ENCODE measurements around the gene PCK2. TPM values are rescaled to one million over a fixed set of nuclear protein-coding genes. Genes with fewer than 3 reads are reported as not detected.

Gene PCK2
- total and polyA plus RNA-seq, 2 of the 13 experiments (the other 11 are each of a cell fraction or from before 2014, with no cell fraction given): 129 to 272 TPM

DNA sequence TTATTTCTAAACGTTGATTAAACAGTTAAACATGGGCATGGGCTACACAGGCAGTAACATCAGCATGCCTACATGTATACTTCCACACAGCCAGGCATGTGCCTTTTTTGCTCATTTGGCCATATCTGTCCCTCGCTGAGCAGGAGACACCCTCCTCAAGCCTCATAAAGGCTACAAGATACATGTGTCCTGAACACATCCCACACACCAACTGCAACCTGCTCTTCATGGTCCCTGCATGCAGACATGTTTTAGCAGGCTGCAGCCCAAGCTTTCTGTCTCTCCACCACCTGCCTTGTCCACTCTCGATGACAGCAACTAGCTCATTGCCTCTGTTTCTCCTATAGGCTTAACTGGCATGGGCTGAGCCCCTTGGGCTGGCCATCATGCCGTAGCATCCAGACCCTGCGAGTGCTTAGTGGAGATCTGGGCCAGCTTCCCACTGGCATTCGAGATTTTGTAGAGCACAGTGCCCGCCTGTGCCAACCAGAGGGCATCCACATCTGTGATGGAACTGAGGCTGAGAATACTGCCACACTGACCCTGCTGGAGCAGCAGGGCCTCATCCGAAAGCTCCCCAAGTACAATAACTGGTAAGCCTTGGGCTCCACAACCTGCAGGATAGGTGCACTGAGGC is 2.6 kb downstream of the PCK2 start (continued):
- TF ChIP-seq RXRA (CRISPR knock-in tag; IDR thresholded peaks at IDR 0.05): no peak; the same call in 1 of the 2 replicates
- no peak for TF ChIP-seq ZNF20 (CRISPR knock-in tag; IDR thresholded peaks at IDR 0.05)
- no peak for TF ChIP-seq ZFP37 (CRISPR knock-in tag; IDR thresholded peaks at IDR 0.05; ENCODE audit: borderline replicate concordance)
- no peak for TF ChIP-seq NFATC3 (CRISPR knock-in tag; IDR thresholded peaks at IDR 0.05)
- no peak for TF ChIP-seq ZNF382 (CRISPR knock-in tag; IDR thresholded peaks at IDR 0.05; ENCODE audit: borderline replicate concordance)
- TF ChIP-seq ZNF547 (CRISPR knock-in tag; IDR thresholded peaks at IDR 0.05): no peak
- no peak for TF ChIP-seq ZNF367 (CRISPR knock-in tag; IDR thresholded peaks at IDR 0.05; ENCODE audit: borderline replicate concordance)
- TF ChIP-seq ZNF256 (CRISPR knock-in tag; conservative IDR thresholded peaks at IDR 0.05): no peak
- TF ChIP-seq, protein P1, sequence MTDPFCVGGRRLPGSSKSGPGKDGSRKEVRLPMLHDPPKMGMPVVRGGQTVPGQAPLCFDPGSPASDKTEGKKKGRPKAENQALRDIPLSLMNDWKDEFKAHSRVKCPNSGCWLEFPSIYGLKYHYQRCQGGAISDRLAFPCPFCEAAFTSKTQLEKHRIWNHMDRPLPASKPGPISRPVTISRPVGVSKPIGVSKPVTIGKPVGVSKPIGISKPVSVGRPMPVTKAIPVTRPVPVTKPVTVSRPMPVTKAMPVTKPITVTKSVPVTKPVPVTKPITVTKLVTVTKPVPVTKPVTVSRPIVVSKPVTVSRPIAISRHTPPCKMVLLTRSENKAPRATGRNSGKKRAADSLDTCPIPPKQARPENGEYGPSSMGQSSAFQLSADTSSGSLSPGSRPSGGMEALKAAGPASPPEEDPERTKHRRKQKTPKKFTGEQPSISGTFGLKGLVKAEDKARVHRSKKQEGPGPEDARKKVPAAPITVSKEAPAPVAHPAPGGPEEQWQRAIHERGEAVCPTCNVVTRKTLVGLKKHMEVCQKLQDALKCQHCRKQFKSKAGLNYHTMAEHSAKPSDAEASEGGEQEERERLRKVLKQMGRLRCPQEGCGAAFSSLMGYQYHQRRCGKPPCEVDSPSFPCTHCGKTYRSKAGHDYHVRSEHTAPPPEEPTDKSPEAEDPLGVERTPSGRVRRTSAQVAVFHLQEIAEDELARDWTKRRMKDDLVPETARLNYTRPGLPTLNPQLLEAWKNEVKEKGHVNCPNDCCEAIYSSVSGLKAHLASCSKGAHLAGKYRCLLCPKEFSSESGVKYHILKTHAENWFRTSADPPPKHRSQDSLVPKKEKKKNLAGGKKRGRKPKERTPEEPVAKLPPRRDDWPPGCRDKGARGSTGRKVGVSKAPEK (CRISPR knock-in tag; IDR thresholded peaks at IDR 0.05; ENCODE audit: borderline replicate concordance): no peak; the same call in 1 of the 2 replicates
- no peak for TF ChIP-seq ZNF614 (CRISPR knock-in tag; IDR thresholded peaks at IDR 0.05; ENCODE audit: borderline replicate concordance)
- TF ChIP-seq MAFF (IDR thresholded peaks at IDR 0.05; ENCODE audit: low read depth, low read length): no peak
- TF ChIP-seq CC2D1A (CRISPR knock-in tag; IDR thresholded peaks at IDR 0.05): peak; percentile 69; the same call in 1 of the 2 replicates
- no peak for TF ChIP-seq NR2C2 (CRISPR knock-in tag; IDR thresholded peaks at IDR 0.05; ENCODE audit: borderline replicate concordance)
- no peak for TF ChIP-seq JARID2 (CRISPR knock-in tag; IDR thresholded peaks at IDR 0.05; ENCODE audit: insufficient replicate concordance)
- TF ChIP-seq BRCA1 (CRISPR knock-in tag; IDR thresholded peaks at IDR 0.05): no peak
- no peak for TF ChIP-seq ZBTB21 (CRISPR knock-in tag; IDR thresholded peaks at IDR 0.05)
- TF ChIP-seq ZNF816 (CRISPR knock-in tag; IDR thresholded peaks at IDR 0.05; ENCODE audit: borderline replicate concordance): no peak
- peak; percentile 80; the same call in 1 of the 2 replicates for TF ChIP-seq ZIK1 (CRISPR knock-in tag; IDR thresholded peaks at IDR 0.05; ENCODE audit: borderline replicate concordance, low read depth)
- TF ChIP-seq ZNF777 (CRISPR knock-in tag; IDR thresholded peaks at IDR 0.05): no peak
- TF ChIP-seq GATAD2A (CRISPR knock-in tag; IDR thresholded peaks at IDR 0.05): no peak
- no peak for TF ChIP-seq ZNF761 (CRISPR knock-in tag; conservative IDR thresholded peaks at IDR 0.05)
- TF ChIP-seq, protein P2, sequence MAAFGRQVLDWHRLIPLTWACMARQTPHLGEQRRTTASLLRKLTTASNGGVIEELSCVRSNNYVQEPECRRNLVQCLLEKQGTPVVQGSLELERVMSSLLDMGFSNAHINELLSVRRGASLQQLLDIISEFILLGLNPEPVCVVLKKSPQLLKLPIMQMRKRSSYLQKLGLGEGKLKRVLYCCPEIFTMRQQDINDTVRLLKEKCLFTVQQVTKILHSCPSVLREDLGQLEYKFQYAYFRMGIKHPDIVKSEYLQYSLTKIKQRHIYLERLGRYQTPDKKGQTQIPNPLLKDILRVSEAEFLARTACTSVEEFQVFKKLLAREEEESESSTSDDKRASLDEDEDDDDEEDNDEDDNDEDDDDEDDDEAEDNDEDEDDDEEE (CRISPR knock-in tag; IDR thresholded peaks at IDR 0.05): no peak
